HCT116 (cell line): Measurements from ENCODE around the gene PIEZO2. TPM values are rescaled to one million over a fixed set of nuclear protein-coding genes. Genes with fewer than 3 reads are reported as not detected.

Source experiments
- ATAC-seq: fragments of 200-7000 bp; cut with Tn5 transposase; 2 replicates; pipeline ENCODE4 v1.9.1; 2020; ENCODE audit warnings: mild to moderate bottlenecking, moderate library complexity
- BruUV-seq: library from RNA; stranded (reverse); fragments of 400-500 nt; replicated peaks from 2 replicates; lab custom pipeline; 2021; lab: Mats Ljungman, UMichigan
- CTCF ChIA-PET: fragments of 300-600 bp; sonication (Branson Sonifier 250); formaldehyde crosslinking; loops from one replicate; lab custom pipeline; 2021; ENCODE audit warnings: antibody characterized with exemption; lab: Charles Lee
- POLR2A ChIA-PET: fragments of 300-600, 350-600 bp; sonication (Branson Sonifier 250); formaldehyde crosslinking; loops from one replicate; lab custom pipeline; 2021; ENCODE audit warnings: antibody characterized with exemption; lab: Charles Lee
- RAD21 ChIA-PET, 2 experiments: fragments of 300-600 bp; sonication (Branson Sonifier 250); formaldehyde crosslinking; loops; one replicate each; lab custom pipeline; 2023; ENCODE audit warnings: low total read pairs in 2 of 2; ENCODE audit not compliant: uncharacterized antibody in 2 of 2, unreplicated experiment in 2 of 2, low non-redundant PET in 1 of 2; lab: Charles Lee
- DNase-seq: peaks from one replicate; pipeline ENCODE4 v3.0.0-alpha.2; 2010; ENCODE audit warnings: low read depth, low spot score
- H2AFZ ChIP-seq: fragments of 200-600 bp; shearing (Covaris generic), sonication (generic); 2 replicates; pipeline ENCODE4 v1.6.1; 2017; ENCODE audit warnings: low read depth, mixed run types, mixed read lengths, antibody characterized with exemption, low read length; ENCODE audit not compliant: poor library complexity, severe bottlenecking
- H3K27ac ChIP-seq: 2 replicates; pipeline ENCODE4 v1.5.1; 2012; ENCODE audit warnings: low read depth, low read length
- H3K27me3 ChIP-seq: fragments of 200-600 bp; sonication (generic); 2 replicates; pipeline ENCODE4 v1.6.1; 2016; ENCODE audit warnings: mixed run types, low read length, mixed read lengths; ENCODE audit not compliant: insufficient read depth
- H3K36me3 ChIP-seq, 2 experiments: fragments of 200-500 bp in 1 of 2; fragments of 200-600 bp in 1 of 2; sonication (Bioruptor generic) in 1 of 2; sonication (generic) in 1 of 2; 2 replicates each; pipeline versions ENCODE4 v1.5.1 to v1.6.1; 2014 to 2016; ENCODE audit warnings: low read length in 2 of 2, inconsistent platforms in 1 of 2, mixed read lengths in 1 of 2, mixed run types in 1 of 2; ENCODE audit not compliant: insufficient read depth in 2 of 2, control insufficient read depth in 1 of 2
- H3K4me1 ChIP-seq, 2 experiments: fragments of 200-600 bp in 1 of 2; sonication (generic) in 1 of 2; 2 replicates each; pipeline versions ENCODE4 v1.5.1 to v1.6.1; 2012 to 2017; ENCODE audit warnings: low read length in 2 of 2, inconsistent platforms in 1 of 2, mild to moderate bottlenecking in 1 of 2, mixed read lengths in 1 of 2, mixed run types in 1 of 2, moderate library complexity in 1 of 2; ENCODE audit not compliant: insufficient read depth in 2 of 2, control insufficient read depth in 1 of 2
- H3K4me2 ChIP-seq: fragments of 200-600 bp; sonication (generic); 2 replicates; pipeline ENCODE4 v1.6.1; 2017; ENCODE audit warnings: mixed run types, low read length, mixed read lengths
- H3K4me3 ChIP-seq, 2 experiments: fragments of 200-600 bp in 1 of 2; sonication (generic) in 1 of 2; replicated peaks in 1 of 2; 2 replicates each; pipeline ENCODE4 v1.5.1; 2011 to 2016; ENCODE audit warnings: low read length in 2 of 2, control low read depth in 1 of 2, low read depth in 1 of 2, mild to moderate bottlenecking in 1 of 2, mixed read lengths in 1 of 2, mixed run types in 1 of 2
- H3K79me2 ChIP-seq: fragments of 200-600 bp; sonication (generic); 2 replicates; pipeline ENCODE4 v1.6.1; 2017; ENCODE audit warnings: mild to moderate bottlenecking, mixed run types, low read length, moderate library complexity, mixed read lengths; ENCODE audit not compliant: insufficient read depth
- H3K9ac ChIP-seq: fragments of 200-600 bp; sonication (generic); 2 replicates; pipeline ENCODE4 v1.6.1; 2016; ENCODE audit warnings: low read length, mixed read lengths
- H3K9me2 ChIP-seq: fragments of 200-600 bp; sonication (generic), shearing (Covaris generic); 2 replicates; pipeline ENCODE4 v1.6.1; 2017; ENCODE audit warnings: mixed run types, mild to moderate bottlenecking, moderate library complexity; ENCODE audit not compliant: insufficient read depth
- H3K9me3 ChIP-seq, 2 experiments: fragments of 200-500 bp in 1 of 2; fragments of 200-600 bp in 1 of 2; sonication (Bioruptor generic) in 1 of 2; sonication (generic) in 1 of 2; 2 replicates each; pipeline ENCODE4 v1.6.1; 2014 to 2017; ENCODE audit warnings: low read length in 2 of 2, mixed read lengths in 2 of 2, inconsistent platforms in 1 of 2, low read depth in 1 of 2, mild to moderate bottlenecking in 1 of 2, mixed run types in 1 of 2, moderate library complexity in 1 of 2; ENCODE audit not compliant: control insufficient read depth in 1 of 2, insufficient read depth in 1 of 2
- H4K20me1 ChIP-seq: fragments of 200-600 bp; sonication (generic), shearing (Covaris generic); 2 replicates; pipeline ENCODE4 v1.6.1; 2017; ENCODE audit warnings: mixed run types, mild to moderate bottlenecking, moderate library complexity; ENCODE audit not compliant: insufficient read depth
- CEBPB ChIP-seq: IDR thresholded peaks from 2 replicates; pipeline ENCODE4 v1.6.1; 2012; ENCODE audit warnings: low read depth
- CTCF ChIP-seq, 3 experiments: fragments of 200-600 bp in 1 of 3; sonication (generic) in 1 of 3; IDR thresholded peaks in 2 of 3; conservative IDR thresholded peaks in 1 of 3; 2 replicates each; pipeline ENCODE4 v1.5.1; 2012 to 2017; ENCODE audit warnings: low read depth in 2 of 3, low read length in 2 of 3, antibody characterized with exemption in 1 of 3, borderline replicate concordance in 1 of 3, control low read depth in 1 of 3, mild to moderate bottlenecking in 1 of 3, mixed read lengths in 1 of 3, mixed run types in 1 of 3, moderate library complexity in 1 of 3; ENCODE audit not compliant: insufficient read depth in 1 of 3
- EGR1 ChIP-seq: IDR thresholded peaks from 2 replicates; pipeline ENCODE4 v1.6.1; 2012; ENCODE audit warnings: low read depth
- ELF1 ChIP-seq: IDR thresholded peaks from 2 replicates; pipeline ENCODE4 v1.6.1; 2012; ENCODE audit warnings: low read depth, borderline replicate concordance
- EZH2 ChIP-seq: fragments of 200-600 bp; sonication (generic); IDR thresholded peaks from 2 replicates; pipeline ENCODE4 v1.6.1; 2017; ENCODE audit warnings: antibody characterized with exemption, mixed run types
- EZH2phosphoT487 ChIP-seq: fragments of 200-600 bp; IDR thresholded peaks from 2 replicates; pipeline ENCODE4 v1.6.1; 2018; ENCODE audit warnings: antibody characterized with exemption, borderline replicate concordance
- JUND ChIP-seq: IDR thresholded peaks from 2 replicates; pipeline ENCODE4 v1.6.1; 2012
- MAX ChIP-seq: IDR thresholded peaks from 2 replicates; pipeline ENCODE4 v1.6.1; 2012
- POLR2A ChIP-seq: IDR thresholded peaks from 2 replicates; pipeline ENCODE4 v1.7.0; 2011; ENCODE audit warnings: borderline replicate concordance; ENCODE audit not compliant: insufficient read depth, insufficient read length; ENCODE audit errors: extremely low read depth
- POLR2AphosphoS5 ChIP-seq: IDR thresholded peaks from 2 replicates; pipeline ENCODE4 v1.6.1; 2011; ENCODE audit warnings: mild to moderate bottlenecking, low read depth, low read length, moderate library complexity
- RAD21 ChIP-seq: IDR thresholded peaks from 2 replicates; pipeline ENCODE4 v1.6.1; 2012; ENCODE audit warnings: low read depth, mild to moderate bottlenecking
- REST ChIP-seq: IDR thresholded peaks from 2 replicates; pipeline ENCODE4 v1.6.1; 2012; ENCODE audit warnings: low read depth
- SIN3A ChIP-seq: IDR thresholded peaks from 2 replicates; pipeline ENCODE4 v1.6.1; 2012; ENCODE audit warnings: low read depth
- SP1 ChIP-seq: IDR thresholded peaks from 2 replicates; pipeline ENCODE4 v1.6.1; 2012; ENCODE audit warnings: low read depth
- TCF7L2 ChIP-seq: IDR thresholded peaks from 2 replicates; pipeline ENCODE4 v1.7.0; 2011; ENCODE audit warnings: borderline replicate concordance, inconsistent platforms; ENCODE audit not compliant: insufficient read depth, insufficient read length; ENCODE audit errors: extremely low read depth
- YY1 ChIP-seq: IDR thresholded peaks from 2 replicates; pipeline ENCODE4 v1.6.1; 2011; ENCODE audit warnings: low read length, low read depth, moderate library complexity, mild to moderate bottlenecking; ENCODE audit not compliant: insufficient replicate concordance; ENCODE audit errors: extremely low read depth
- ZBTB33 ChIP-seq: IDR thresholded peaks from 2 replicates; pipeline ENCODE4 v1.6.1; 2011; ENCODE audit warnings: mild to moderate bottlenecking, low read length, moderate library complexity; ENCODE audit not compliant: insufficient replicate concordance; ENCODE audit errors: extremely low read depth
- ZFX ChIP-seq: fragments of 450-650 bp; IDR thresholded peaks from 2 replicates; pipeline ENCODE4 v1.6.1; 2017
- ZNF274 ChIP-seq: fragments of 200-500 bp; sonication (Bioruptor generic); IDR thresholded peaks from 2 replicates; pipeline ENCODE4 v1.6.1; 2014; ENCODE audit warnings: mild to moderate bottlenecking, low read depth, low read length, inconsistent platforms
- intact Hi-C: fragments of 100-400 bp; cut with micrococcal nuclease; formaldehyde crosslinking; loops from 2 replicates; pipeline ENCODE4 v1.10.0; 2022
- total RNA-seq: library from RNA; stranded (reverse); gene quantifications from one replicate; pipeline ENCODE4 v1.2.1, GENCODE V29; 2021; ENCODE audit not compliant: unreplicated experiment

PIEZO2 gene
- total RNA-seq, 1 experiment from 2014 or later: 0.34 TPM

GRCh38 chr18:10839421-10839820 is 309.9 kb downstream of the PIEZO2 start:
- ChIA-PET RAD21 (no interaction called here), CTCF (interaction anchor here (1.2 to 1.3 kb wide), 2 partner anchors 12 to 15 kb away, joined by 3 to 5 read pairs; no protein-coding TSS in a partner anchor), POLR2A (no interaction called here)
- Histone ChIP-seq H3K36me3 (no peaks in the 10 kb centered on the region), H3K4me3 (no peak overlapping the region), H3K79me2 (no peaks in the 10 kb centered on the region), H2AFZ (no peak overlapping the region), H3K9me2 (no peaks in the 10 kb centered on the region), H3K9me3 (no peaks in the 10 kb centered on the region), H3K4me1 (no peaks in the 10 kb centered on the region), H3K4me2 (no peak overlapping the region), H4K20me1 (no peaks in the 10 kb centered on the region)
- no peak for ATAC-seq
- no TSS peak for BruUV-seq
- intact Hi-C loops: no loop called here
- TF ChIP-seq EGR1 (no peak), JUND (no peak), SP1 (no peak), CEBPB (no peak), EZH2 (no peak), SIN3A (no peak), CTCF (IDR thresholded peaks at IDR 0.05 in 2 of 3, conservative IDR thresholded peaks at IDR 0.05 in 1 of 3; ENCODE audit: borderline replicate concordance in 1 of 3, insufficient read depth in 1 of 3, low read depth in 2 of 3, low read length in 2 of 3) (no peak), POLR2A (no peak), TCF7L2 (no peak), ZBTB33 (no peak), POLR2AphosphoS5 (no peak), EZH2phosphoT487 (no peak), ELF1 (no peak), ZNF274 (no peak), MAX (no peak), YY1 (no peak), REST (no peak), RAD21 (no peak), ZFX (no peak)
- TF ChIP-seq, all 23 proteins: peak for 0
- no peak for DNase-seq
- Histone ChIP-seq H3K27ac (no peak overlapping the region), H3K27me3 (peaks cover 21% of the 10 kb centered on the region; the same call in 1 of the 2 replicates), H3K9ac (no peak overlapping the region)
